Type B pancreatic cell (in vitro differentiated cells): ENCODE measurements around the gene SPDYC. TPM values are rescaled to one million over a fixed set of nuclear protein-coding genes. Genes with fewer than 3 reads are reported as not detected.
A peak's percentile ranks its signal among the peaks of the same experiment; 100 is the strongest.
"Not testable (repeated sequence)": the region's sequence is repeated elsewhere in the genome, so short reads cannot be mapped to it uniquely, and the experiment has no call there.

Experiments used
- DNase-seq: peaks from one replicate; pipeline ENCODE4 v3.0.0; 2021; ENCODE audit warnings: mixed read lengths; ENCODE audit not compliant: unreplicated experiment; ENCODE audit errors: extremely low spot score
- H3K27ac Mint-ChIP-seq: 2 replicates; pipeline ENCODE4 v1.8.0; 2021; ENCODE audit warnings: mild to moderate bottlenecking, mixed read lengths
- H3K27me3 Mint-ChIP-seq: 2 replicates; pipeline ENCODE4 v1.8.0; 2021; ENCODE audit warnings: mixed read lengths
- H3K36me3 Mint-ChIP-seq: 2 replicates; pipeline ENCODE4 v1.8.0; 2021; ENCODE audit warnings: mixed read lengths
- H3K4me1 Mint-ChIP-seq: one replicate; pipeline ENCODE4 v1.8.0; 2021; ENCODE audit warnings: mixed read lengths; ENCODE audit not compliant: unreplicated experiment
- H3K4me3 Mint-ChIP-seq: 2 replicates; pipeline ENCODE4 v1.8.0; 2021; ENCODE audit warnings: mild to moderate bottlenecking, mixed read lengths
- H3K9me3 Mint-ChIP-seq: 2 replicates; pipeline ENCODE4 v1.8.0; 2021; ENCODE audit warnings: mixed read lengths
- CTCF ChIP-seq: fragments of 200-600 bp; sonication (generic); conservative IDR thresholded peaks from 2 replicates; pipeline ENCODE4 v1.5.0; 2021; ENCODE audit warnings: antibody characterized with exemption, mild to moderate bottlenecking
- total RNA-seq: library from RNA; stranded (reverse); gene quantifications from 2 replicates; pipeline ENCODE4 v1.2.1, GENCODE V29; 2021; ENCODE audit warnings: low replicate concordance

The SPDYC gene
- total RNA-seq, 1 donor from 2014 or later = not detected

GRCh38 chr11:65136515-65137096 is 33.4 kb upstream of the SPDYC start:
- Mint-ChIP-seq H3K36me3 (no peaks in the 10 kb centered on the region), H3K4me3 (peak overlapping the region; percentile 80), H3K4me1 (peaks cover 22% of the 10 kb centered on the region), H3K27me3 (peaks cover 16% of the 10 kb centered on the region), H3K9me3 (no peaks in the 10 kb centered on the region), H3K27ac (peak overlapping the region; percentile 85)
- DNase-seq = no peak
- no peak for TF ChIP-seq CTCF

GRCh38 chr11:65141896-65142494 is 28.0 kb upstream of the SPDYC start:
- TF ChIP-seq CTCF = no peak
- no peaks in the 10 kb centered on the region for H3K36me3 Mint-ChIP-seq
- DNase-seq = no peak
- no peaks in the 10 kb centered on the region for H3K9me3 Mint-ChIP-seq
- H3K4me1 Mint-ChIP-seq = no peaks in the 10 kb centered on the region
- H3K27ac Mint-ChIP-seq = no peak overlapping the region
- peaks cover 26% of the 10 kb centered on the region for H3K27me3 Mint-ChIP-seq
- H3K4me3 Mint-ChIP-seq = no peak overlapping the region

GRCh38 chr11:65147352-65148075 is 22.5 kb upstream of the SPDYC start:
- H3K9me3 Mint-ChIP-seq = no peaks in the 10 kb centered on the region
- no peak overlapping the region for H3K27ac Mint-ChIP-seq
- DNase-seq = no peak
- no peak overlapping the region for H3K4me3 Mint-ChIP-seq
- H3K36me3 Mint-ChIP-seq = no peaks in the 10 kb centered on the region
- no peak for TF ChIP-seq CTCF
- H3K4me1 Mint-ChIP-seq = peaks cover 12% of the 10 kb centered on the region
- H3K27me3 Mint-ChIP-seq = peaks cover 11% of the 10 kb centered on the region

GRCh38 chr11:65148657-65149056 is 21.4 kb upstream of the SPDYC start:
- no peak for TF ChIP-seq CTCF
- H3K4me3 Mint-ChIP-seq = peak overlapping the region; percentile 34
- no peaks in the 10 kb centered on the region for H3K36me3 Mint-ChIP-seq
- DNase-seq = no peak
- H3K4me1 Mint-ChIP-seq = peaks cover 12% of the 10 kb centered on the region
- H3K27me3 Mint-ChIP-seq = peaks cover 12% of the 10 kb centered on the region
- H3K27ac Mint-ChIP-seq = peak overlapping the region; percentile 83
- no peaks in the 10 kb centered on the region for H3K9me3 Mint-ChIP-seq

- DNase-seq, H3K27me3 Mint-ChIP-seq, H3K4me3 Mint-ChIP-seq, H3K9me3 Mint-ChIP-seq, H3K27ac Mint-ChIP-seq, H3K36me3 Mint-ChIP-seq: not testable (repeated sequence)
- H3K4me1 Mint-ChIP-seq = peaks cover 12% of the 10 kb centered on the region
Observed at GRCh38 chr11:65150131-65150508, 19.9 kb upstream of the SPDYC start.
